HepG2 (cell line): Measurements from ENCODE around the gene NOP9.

Experiments
- NONO ChIP-seq, 2 experiments: fragments of 450-650 bp in 1 of 2; sonication (generic) in 1 of 2; formaldehyde crosslinking in 1 of 2; IDR thresholded peaks in 1 of 2; conservative IDR thresholded peaks in 1 of 2; 2 replicates each; pipeline versions ENCODE4 v1.6.1 to v1.8.0; 2017 to 2022; ENCODE audit warnings: mild to moderate bottlenecking in 1 of 2, missing genetic modification reagents in 1 of 2, moderate library complexity in 1 of 2
- ZNF549 ChIP-seq: sonication (generic); formaldehyde crosslinking; IDR thresholded peaks from 2 replicates; pipeline ENCODE4 v1.5.0; 2020; ENCODE audit warnings: missing genetic modification reagents

- TF ChIP-seq NONO (IDR thresholded peaks at IDR 0.05): no peak
- TF ChIP-seq NONO (CRISPR knock-in tag; conservative IDR thresholded peaks at IDR 0.05): no peak
- no peak for TF ChIP-seq ZNF549 (CRISPR knock-in tag)
Observed at GRCh38 chr14:24258119-24258518, 41.5 kb upstream of the NOP9 start.
